ENCODE data around the gene ABCB9. TPM values are rescaled to one million over a fixed set of nuclear protein-coding genes. Genes with fewer than 3 reads are reported as not detected.

Gene ABCB9
- total and polyA plus RNA-seq, 2 experiments from 2014 or later: 1.2 to 7.0 TPM

GRCh38 chr12:122959566-122960192 is 6.6 kb downstream of the ABCB9 start (continued):
- TF ChIP-seq NANOG (IDR thresholded peaks at IDR 0.05; ENCODE audit: borderline replicate concordance): no peak
- TF ChIP-seq, protein P1, sequence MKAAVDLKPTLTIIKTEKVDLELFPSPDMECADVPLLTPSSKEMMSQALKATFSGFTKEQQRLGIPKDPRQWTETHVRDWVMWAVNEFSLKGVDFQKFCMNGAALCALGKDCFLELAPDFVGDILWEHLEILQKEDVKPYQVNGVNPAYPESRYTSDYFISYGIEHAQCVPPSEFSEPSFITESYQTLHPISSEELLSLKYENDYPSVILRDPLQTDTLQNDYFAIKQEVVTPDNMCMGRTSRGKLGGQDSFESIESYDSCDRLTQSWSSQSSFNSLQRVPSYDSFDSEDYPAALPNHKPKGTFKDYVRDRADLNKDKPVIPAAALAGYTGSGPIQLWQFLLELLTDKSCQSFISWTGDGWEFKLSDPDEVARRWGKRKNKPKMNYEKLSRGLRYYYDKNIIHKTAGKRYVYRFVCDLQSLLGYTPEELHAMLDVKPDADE (IDR thresholded peaks at IDR 0.05): no peak
- no peak for TF ChIP-seq POLR2AphosphoS5 (IDR thresholded peaks at IDR 0.05; ENCODE audit: low read depth)
- no peak for TF ChIP-seq ZNF114 (CRISPR knock-in tag; IDR thresholded peaks at IDR 0.05)
- TF ChIP-seq CREB1 (CRISPR knock-in tag; IDR thresholded peaks at IDR 0.05; ENCODE audit: low read depth): no peak
- TF ChIP-seq, protein P2, sequence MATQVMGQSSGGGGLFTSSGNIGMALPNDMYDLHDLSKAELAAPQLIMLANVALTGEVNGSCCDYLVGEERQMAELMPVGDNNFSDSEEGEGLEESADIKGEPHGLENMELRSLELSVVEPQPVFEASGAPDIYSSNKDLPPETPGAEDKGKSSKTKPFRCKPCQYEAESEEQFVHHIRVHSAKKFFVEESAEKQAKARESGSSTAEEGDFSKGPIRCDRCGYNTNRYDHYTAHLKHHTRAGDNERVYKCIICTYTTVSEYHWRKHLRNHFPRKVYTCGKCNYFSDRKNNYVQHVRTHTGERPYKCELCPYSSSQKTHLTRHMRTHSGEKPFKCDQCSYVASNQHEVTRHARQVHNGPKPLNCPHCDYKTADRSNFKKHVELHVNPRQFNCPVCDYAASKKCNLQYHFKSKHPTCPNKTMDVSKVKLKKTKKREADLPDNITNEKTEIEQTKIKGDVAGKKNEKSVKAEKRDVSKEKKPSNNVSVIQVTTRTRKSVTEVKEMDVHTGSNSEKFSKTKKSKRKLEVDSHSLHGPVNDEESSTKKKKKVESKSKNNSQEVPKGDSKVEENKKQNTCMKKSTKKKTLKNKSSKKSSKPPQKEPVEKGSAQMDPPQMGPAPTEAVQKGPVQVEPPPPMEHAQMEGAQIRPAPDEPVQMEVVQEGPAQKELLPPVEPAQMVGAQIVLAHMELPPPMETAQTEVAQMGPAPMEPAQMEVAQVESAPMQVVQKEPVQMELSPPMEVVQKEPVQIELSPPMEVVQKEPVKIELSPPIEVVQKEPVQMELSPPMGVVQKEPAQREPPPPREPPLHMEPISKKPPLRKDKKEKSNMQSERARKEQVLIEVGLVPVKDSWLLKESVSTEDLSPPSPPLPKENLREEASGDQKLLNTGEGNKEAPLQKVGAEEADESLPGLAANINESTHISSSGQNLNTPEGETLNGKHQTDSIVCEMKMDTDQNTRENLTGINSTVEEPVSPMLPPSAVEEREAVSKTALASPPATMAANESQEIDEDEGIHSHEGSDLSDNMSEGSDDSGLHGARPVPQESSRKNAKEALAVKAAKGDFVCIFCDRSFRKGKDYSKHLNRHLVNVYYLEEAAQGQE (IDR thresholded peaks at IDR 0.05; ENCODE audit: unreplicated experiment): no peak
- TF ChIP-seq ZNF331 (CRISPR knock-in tag; IDR thresholded peaks at IDR 0.05; ENCODE audit: low read depth): no peak
- TF ChIP-seq, protein P3, sequence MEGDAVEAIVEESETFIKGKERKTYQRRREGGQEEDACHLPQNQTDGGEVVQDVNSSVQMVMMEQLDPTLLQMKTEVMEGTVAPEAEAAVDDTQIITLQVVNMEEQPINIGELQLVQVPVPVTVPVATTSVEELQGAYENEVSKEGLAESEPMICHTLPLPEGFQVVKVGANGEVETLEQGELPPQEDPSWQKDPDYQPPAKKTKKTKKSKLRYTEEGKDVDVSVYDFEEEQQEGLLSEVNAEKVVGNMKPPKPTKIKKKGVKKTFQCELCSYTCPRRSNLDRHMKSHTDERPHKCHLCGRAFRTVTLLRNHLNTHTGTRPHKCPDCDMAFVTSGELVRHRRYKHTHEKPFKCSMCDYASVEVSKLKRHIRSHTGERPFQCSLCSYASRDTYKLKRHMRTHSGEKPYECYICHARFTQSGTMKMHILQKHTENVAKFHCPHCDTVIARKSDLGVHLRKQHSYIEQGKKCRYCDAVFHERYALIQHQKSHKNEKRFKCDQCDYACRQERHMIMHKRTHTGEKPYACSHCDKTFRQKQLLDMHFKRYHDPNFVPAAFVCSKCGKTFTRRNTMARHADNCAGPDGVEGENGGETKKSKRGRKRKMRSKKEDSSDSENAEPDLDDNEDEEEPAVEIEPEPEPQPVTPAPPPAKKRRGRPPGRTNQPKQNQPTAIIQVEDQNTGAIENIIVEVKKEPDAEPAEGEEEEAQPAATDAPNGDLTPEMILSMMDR (conservative IDR thresholded peaks at IDR 0.05; ENCODE audit: low read depth in 2 of 2): no peak

GRCh38 chr12:122958198-122958888 is 7.9 kb downstream of the ABCB9 start:
- Histone ChIP-seq H3K36me3 (ENCODE audit: insufficient read depth) (no peaks in the 10 kb centered on the region), H3F3A (replicated peaks; ENCODE audit: low read depth) (no peaks in the 10 kb centered on the region), H3K4me2 (no peak overlapping the region), H3K9me2 (ENCODE audit: insufficient read depth) (no peaks in the 10 kb centered on the region), H3K4me3 (no peak overlapping the region), H3K27ac (ENCODE audit: low read depth) (no peak overlapping the region), H3K4me1 (ENCODE audit: insufficient read depth) (no peaks in the 10 kb centered on the region), H4K20me1 (replicated peaks; ENCODE audit: insufficient read depth) (0 out of 2 replicates have a peak, but pooled peaks cover 4% of the 10 kb centered on the region), H2AFZ (no peak overlapping the region), H3K27me3 (ENCODE audit: insufficient read depth) (no peaks in the 10 kb centered on the region), H3K79me2 (replicated peaks; ENCODE audit: insufficient read depth) (no peaks in the 10 kb centered on the region)
- H3K4me1 Mint-ChIP-seq: no peaks in the 10 kb centered on the region; the same call in 2 of the 3 replicates
- H3K27me3 Mint-ChIP-seq (ENCODE audit: insufficient read depth, low read depth, poor library complexity): peaks cover 2% of the 10 kb centered on the region
- H3K9me3 Mint-ChIP-seq: no peaks in the 10 kb centered on the region
- peaks cover 3% of the 10 kb centered on the region; the same call in 1 of the 3 replicates for H3K36me3 Mint-ChIP-seq (ENCODE audit: low read depth)
- no peak for ATAC-seq
- no peak for DNase-seq (ENCODE audit: low spot score)
- H3K27ac Mint-ChIP-seq: no peak overlapping the region
- no peak overlapping the region for H3K4me3 Mint-ChIP-seq
- no peak for TF ChIP-seq ZNF331 (CRISPR knock-in tag; IDR thresholded peaks at IDR 0.05; ENCODE audit: low read depth)
- TF ChIP-seq ZNF462 (CRISPR knock-in tag; IDR thresholded peaks at IDR 0.05): no peak
